SK-N-MC (cell line): Measurements from ENCODE around the gene MYH14.
"Not testable (repeated sequence)": the region's sequence is repeated elsewhere in the genome, so short reads cannot be mapped to it uniquely, and the experiment has no call there.

ENCODE experiments used
- DNase-seq: peaks from one replicate; pipeline ENCODE4 v3.0.0-alpha.2; 2011; ENCODE audit warnings: low read depth, low spot score
- H3K27ac ChIP-seq: fragments of 200-600 bp; sonication (generic); 2 replicates; pipeline ENCODE4 v1.5.1; 2016; ENCODE audit warnings: mixed run types
- H3K36me3 ChIP-seq: fragments of 200-600 bp; sonication (generic); 2 replicates; pipeline ENCODE4 v1.6.1; 2017; ENCODE audit warnings: antibody characterized with exemption, low read length, mixed read lengths; ENCODE audit not compliant: insufficient read depth
- H3K4me3 ChIP-seq: fragments of 200-600 bp; sonication (generic); 2 replicates; pipeline ENCODE4 v1.5.1; 2016
- H3K9ac ChIP-seq: fragments of 200-600 bp; sonication (generic); 2 replicates; pipeline ENCODE4 v1.8.0; 2017; ENCODE audit warnings: mixed run types, mixed read lengths; ENCODE audit not compliant: insufficient read length
- H3K9me3 ChIP-seq: fragments of 200-600 bp; sonication (generic); 2 replicates; pipeline ENCODE4 v1.6.1; 2017; ENCODE audit warnings: low read depth, mild to moderate bottlenecking, antibody characterized with exemption, low read length, moderate library complexity, mixed read lengths
- EZH2 ChIP-seq: fragments of 200-600 bp; sonication (generic); IDR thresholded peaks from one replicate; pipeline ENCODE4 v1.6.1; 2017; ENCODE audit warnings: antibody characterized with exemption
- FOXP2 ChIP-seq: optimal IDR thresholded peaks from 2 replicates; pipeline ENCODE3; 2011; ENCODE audit warnings: mild to moderate bottlenecking, moderate library complexity; ENCODE audit not compliant: insufficient read depth; ENCODE audit errors: extremely low read length, control extremely low read depth
- POLR2AphosphoS5 ChIP-seq: IDR thresholded peaks from 2 replicates; pipeline ENCODE4 v1.6.1; 2012; ENCODE audit warnings: mild to moderate bottlenecking, low read depth, low read length, borderline replicate concordance

Gene MYH14

DNA sequence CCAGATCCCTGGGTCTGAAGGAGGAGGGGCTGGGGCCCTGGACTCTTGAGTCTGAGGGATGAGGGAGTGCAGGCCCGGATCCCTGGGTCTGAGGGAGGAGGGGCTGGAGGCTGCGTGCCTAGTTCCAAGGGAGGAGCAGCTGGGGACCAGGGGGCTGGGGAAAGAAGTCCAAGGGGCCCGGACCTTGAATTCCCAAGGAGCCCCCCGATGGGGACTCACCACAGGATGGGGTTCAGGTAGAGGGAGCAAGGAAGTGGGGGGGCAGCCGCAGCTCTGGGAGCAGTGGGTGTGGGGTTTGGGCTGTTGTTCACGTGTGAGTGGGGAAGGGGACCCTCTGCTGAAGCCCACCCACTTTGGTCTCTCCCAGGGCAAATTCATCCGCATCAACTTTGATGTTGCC, 23.1 kb downstream of the MYH14 start:
- no peaks in the 10 kb centered on the region for H3K36me3 ChIP-seq
- no peak overlapping the region for H3K4me3 ChIP-seq
- TF ChIP-seq FOXP2: no peak
- no peak for TF ChIP-seq EZH2
- TF ChIP-seq POLR2AphosphoS5: no peak
- H3K27ac ChIP-seq: no peak overlapping the region
- no peaks in the 10 kb centered on the region for H3K9me3 ChIP-seq
- no peak for DNase-seq
- H3K9ac ChIP-seq: no peak overlapping the region

DNA sequence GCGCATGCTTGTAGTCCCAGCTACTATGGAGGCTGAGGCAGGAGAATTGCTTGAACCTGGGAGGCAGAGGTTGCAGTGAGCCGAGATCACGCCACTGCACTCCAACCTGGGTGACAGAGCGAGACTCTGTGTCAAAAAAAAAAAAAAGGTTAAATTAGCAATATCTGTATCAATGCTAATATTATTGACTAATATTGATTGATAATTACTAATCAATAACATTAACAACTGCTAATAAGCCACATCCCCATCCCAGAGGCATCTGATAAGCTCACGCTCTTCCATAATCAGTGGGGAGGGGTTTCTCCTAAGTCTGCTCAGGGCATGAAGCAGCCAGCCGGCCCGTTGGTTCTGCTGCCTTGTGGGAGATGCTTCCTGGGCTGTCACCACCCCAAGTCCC, 24.7 kb downstream of the MYH14 start:
- not testable (repeated sequence) for H3K36me3 ChIP-seq, H3K4me3 ChIP-seq, H3K9ac ChIP-seq, H3K9me3 ChIP-seq, DNase-seq, H3K27ac ChIP-seq

DNA sequence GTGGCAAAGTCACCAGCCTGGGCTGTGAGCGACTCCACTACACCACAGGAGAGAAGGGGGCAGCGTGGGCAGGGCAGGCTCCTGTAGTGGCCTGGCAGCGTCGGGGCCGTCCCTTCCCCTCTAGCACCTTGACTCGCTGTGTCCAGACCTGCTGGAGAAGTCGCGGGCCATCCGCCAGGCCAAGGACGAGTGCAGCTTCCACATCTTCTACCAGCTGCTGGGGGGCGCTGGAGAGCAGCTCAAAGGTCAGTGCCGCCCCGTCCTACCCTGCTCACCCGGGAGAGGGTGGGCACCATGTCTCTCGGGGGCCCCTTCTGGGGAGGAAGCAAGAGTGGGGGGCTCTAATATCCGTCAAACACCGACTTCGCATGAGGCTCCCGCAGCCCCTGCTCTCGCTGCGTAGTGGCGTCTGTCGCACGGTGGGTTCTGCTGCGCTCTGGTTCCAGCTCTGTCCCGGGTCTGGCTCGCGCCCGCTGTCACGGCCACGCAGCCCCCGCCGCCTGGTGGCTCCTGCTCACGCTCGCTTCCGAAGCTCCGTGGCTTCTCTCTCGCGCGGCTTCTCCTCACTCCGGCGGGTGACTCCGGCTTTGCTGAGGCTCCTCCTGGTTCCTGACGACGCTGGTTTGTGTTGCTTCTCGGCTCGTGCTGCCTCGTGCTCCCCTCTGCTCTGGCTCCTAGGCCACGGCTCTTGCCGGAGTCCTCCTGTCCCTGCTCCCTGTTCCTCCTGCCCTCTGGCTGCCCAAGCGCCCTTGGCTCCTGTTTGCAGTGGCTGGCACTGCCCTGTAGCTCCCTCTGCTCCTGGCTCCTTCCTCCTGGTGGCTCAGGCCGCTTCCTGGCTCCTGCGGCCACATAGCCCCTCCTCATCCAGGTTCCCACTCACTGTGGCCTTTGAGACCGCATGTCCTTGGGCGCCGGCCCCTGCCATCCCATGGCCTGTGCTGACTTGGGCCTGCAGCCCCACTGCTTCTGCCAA, 27.2 kb downstream of the MYH14 start:
- Histone ChIP-seq H3K36me3 (no peaks in the 10 kb centered on the region), H3K9ac (no peak overlapping the region), H3K4me3 (no peak overlapping the region), H3K9me3 (no peaks in the 10 kb centered on the region), H3K27ac (no peak overlapping the region)
- TF ChIP-seq EZH2 (no peak), POLR2AphosphoS5 (no peak), FOXP2 (no peak)
- DNase-seq: no peak

DNA sequence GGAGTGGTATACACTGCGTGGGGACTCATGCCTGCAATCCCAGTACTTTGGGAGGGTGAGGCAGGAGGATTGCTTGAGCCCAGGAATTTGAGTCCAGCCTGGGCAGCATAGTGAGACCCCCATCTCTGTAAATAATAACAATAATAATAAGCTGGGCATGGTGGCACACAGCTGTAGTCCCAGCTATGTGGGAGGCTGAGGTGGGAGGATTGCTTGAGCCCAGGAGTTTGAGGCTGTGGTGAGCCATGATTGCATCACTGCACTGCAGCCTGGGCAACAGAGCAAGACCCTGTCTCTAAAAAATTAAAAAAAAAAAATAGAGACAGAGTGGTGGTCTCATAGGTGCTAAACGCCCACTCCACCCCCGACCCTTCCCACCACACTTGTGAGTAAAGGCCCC, 28.0 kb downstream of the MYH14 start:
- DNase-seq, H3K36me3 ChIP-seq, H3K9ac ChIP-seq, H3K27ac ChIP-seq, H3K4me3 ChIP-seq, H3K9me3 ChIP-seq: not testable (repeated sequence)

DNA sequence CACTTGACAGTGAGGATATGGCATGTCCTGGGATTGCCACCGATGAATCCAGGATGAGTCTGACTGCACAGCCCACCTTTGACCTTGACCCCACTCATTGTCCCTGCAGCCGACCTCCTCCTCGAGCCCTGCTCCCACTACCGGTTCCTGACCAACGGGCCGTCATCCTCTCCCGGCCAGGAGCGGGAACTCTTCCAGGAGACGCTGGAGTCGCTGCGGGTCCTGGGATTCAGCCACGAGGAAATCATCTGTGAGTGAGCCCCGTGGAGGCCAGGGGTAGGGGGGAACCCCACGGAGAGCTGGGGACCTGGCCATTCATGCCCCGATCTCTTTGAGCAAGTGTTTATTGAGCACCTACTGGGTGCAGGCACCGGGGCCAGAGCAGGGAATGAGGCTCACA, 28.4 kb downstream of the MYH14 start:
- no peaks in the 10 kb centered on the region for H3K36me3 ChIP-seq
- H3K4me3 ChIP-seq: no peak overlapping the region
- no peaks in the 10 kb centered on the region for H3K9me3 ChIP-seq
- no peak overlapping the region for H3K27ac ChIP-seq
- TF ChIP-seq POLR2AphosphoS5 (no peak), EZH2 (no peak), FOXP2 (no peak)
- no peak overlapping the region for H3K9ac ChIP-seq
- DNase-seq: no peak

DNA sequence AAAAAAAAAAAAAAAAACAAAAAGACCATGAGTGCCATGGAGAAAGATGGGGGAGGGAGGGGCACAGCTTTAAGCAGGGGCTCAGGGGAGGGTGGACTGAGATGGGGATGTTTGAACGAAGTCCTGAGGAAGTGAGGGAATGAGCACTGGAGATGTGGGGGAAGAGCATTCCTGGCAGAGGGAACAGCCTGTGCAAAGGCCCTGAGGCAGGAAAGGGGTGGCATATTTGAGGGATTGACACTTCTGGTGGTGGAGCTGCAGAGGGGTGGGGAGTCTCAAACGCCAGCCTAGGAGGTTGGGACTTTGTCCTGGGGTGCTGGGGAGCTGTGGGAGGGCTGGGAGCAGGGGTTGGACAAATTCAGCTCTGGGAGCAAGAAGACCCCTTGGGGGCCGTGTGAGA, 29.2 kb downstream of the MYH14 start:
- H3K36me3 ChIP-seq: no peaks in the 10 kb centered on the region
- DNase-seq: no peak
- no peak overlapping the region for H3K4me3 ChIP-seq
- H3K9me3 ChIP-seq: no peaks in the 10 kb centered on the region
- H3K27ac ChIP-seq: no peak overlapping the region
- TF ChIP-seq FOXP2: no peak
- no peak for TF ChIP-seq POLR2AphosphoS5
- no peak for TF ChIP-seq EZH2
- H3K9ac ChIP-seq: no peak overlapping the region

DNA sequence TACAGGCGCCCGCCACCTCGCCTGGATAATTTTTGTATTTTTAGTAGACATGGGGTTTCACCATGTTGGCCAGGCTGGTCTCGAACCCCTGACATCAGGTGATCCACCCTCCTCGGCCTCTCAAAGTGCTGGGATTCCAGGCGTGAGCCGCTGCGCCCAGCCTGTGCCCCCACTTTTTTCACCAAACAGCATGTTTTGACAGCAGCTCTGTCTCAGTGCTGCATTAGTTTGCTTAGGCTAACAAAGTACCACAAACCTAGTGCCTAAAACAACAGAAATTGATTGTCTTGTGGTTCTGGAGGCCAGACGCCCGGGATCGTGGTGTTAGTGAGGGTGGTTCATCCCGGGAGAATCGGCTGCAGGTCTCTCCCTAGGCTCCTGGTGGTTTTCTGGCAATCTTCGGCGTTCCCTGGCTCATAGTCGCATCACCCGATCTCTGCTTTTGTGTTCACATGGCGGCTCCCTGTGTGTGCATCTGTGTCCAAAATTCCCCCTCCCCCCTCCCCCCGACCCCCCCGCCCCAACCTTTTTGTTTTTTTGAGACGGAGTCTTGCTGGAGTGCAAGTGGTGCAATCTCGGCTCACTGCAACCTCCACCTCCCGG, 30.0 kb downstream of the MYH14 start:
- TF ChIP-seq EZH2 (no peak), POLR2AphosphoS5 (no peak), FOXP2 (no peak)
- Histone ChIP-seq H3K27ac (no peak overlapping the region), H3K4me3 (no peak overlapping the region), H3K9ac (no peak overlapping the region), H3K9me3 (no peaks in the 10 kb centered on the region), H3K36me3 (no peaks in the 10 kb centered on the region)
- no peak for DNase-seq

DNA sequence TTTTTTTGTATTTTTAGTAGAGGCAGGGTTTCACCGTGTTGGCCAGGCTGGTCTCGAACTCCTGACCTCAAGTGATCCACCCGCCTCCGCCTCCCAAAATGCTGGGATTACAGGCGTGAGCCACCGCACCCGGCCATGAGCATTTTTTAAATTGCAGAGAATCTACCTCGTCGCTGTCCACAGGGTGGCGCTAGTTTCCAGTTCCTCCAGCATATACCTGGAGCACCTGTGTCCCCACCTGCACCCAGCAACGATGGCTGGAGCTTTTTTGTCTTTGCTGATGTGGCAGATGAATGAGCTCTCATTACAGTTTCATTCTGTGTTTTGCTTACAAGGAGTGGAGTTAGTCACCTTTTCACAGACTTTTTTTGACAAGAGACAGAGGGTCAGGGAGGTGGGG, 34.1 kb downstream of the MYH14 start:
- H3K4me3 ChIP-seq, H3K36me3 ChIP-seq, H3K27ac ChIP-seq, H3K9me3 ChIP-seq, DNase-seq, H3K9ac ChIP-seq: not testable (repeated sequence)

DNA sequence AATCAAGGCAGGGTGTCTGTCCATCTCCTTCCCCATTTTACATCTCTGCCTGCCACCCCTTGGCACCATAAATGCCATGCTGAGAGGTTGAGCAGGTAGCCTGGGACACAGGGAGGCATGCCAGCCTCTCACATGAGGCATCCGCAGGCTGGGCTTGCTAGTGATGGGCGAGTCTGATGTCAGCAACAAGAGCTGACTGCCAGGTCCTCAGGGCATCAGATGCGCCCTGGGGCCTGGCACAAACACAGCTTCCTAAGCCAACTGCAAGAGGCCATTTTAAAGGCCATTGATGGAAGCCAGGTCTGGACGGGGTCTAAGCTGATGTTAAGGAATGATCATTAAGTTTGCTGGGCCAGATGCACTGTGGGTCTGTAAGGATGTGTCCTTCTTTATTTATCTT, 34.6 kb downstream of the MYH14 start:
- Histone ChIP-seq H3K27ac (no peak overlapping the region), H3K36me3 (no peaks in the 10 kb centered on the region), H3K9me3 (no peaks in the 10 kb centered on the region), H3K4me3 (no peak overlapping the region), H3K9ac (no peak overlapping the region)
- no peak for DNase-seq
- TF ChIP-seq POLR2AphosphoS5 (no peak), FOXP2 (no peak)
